ENCODE results near the gene CHL1.

The CHL1 gene

DNA sequence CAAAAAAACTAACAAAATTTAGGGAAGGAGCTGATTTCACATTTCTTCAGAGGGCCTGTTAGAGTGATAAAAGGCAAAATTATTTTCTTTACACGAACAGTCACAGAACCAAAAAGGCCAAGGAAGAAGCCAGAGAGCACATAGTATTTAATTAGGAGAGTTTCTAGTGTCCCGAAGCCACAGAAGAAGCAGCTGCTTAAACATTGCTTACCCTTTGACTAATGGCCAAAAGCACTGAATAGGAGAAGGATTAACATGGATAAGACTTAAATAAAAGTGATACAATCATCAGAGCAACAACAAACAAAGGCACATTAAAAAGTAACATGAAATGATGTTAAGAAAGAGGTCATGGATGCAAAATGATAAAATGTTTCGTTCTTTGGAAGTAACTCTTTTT lies 98.6 kb downstream of the CHL1 start:
- H3K36me3 ChIP-seq (ENCODE audit: control insufficient read depth in 4 of 4, insufficient read depth in 4 of 4, low read length in 3 of 4), result no peaks in the 10 kb centered on the region
- 71% methylated on average over 1 of the region's 3 CpGs for WGBS (ENCODE audit: insufficient coverage)
- POLR2A ChIA-PET, result no interaction called here

DNA sequence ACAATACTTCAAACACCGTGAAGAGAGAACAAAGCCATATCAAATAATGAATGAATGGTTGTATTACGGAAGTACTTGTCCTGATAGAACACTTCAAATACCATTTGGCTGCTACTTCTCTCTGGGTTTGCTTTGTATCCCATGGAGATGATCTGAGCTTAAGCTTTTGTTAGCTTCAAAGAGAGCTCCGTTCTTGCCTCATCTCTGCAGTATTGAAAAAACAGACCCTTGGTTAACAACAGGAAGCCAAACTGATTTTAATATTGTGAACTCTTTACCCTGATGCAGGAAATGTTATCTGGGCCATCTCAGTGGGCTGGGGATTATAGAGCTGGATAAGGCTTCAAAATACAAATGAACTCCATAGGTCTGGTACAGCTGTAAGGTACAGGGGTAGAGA lies 101.0 kb downstream of the CHL1 start:
- no CpG with 5 or more reads among the region's 3 CpGs for WGBS (ENCODE audit: insufficient coverage)
- Histone ChIP-seq H3K9me3 (ENCODE audit: control extremely low read depth in 1 of 5, control insufficient read depth in 4 of 5, insufficient read depth in 2 of 5, low read depth in 1 of 5, low read length in 4 of 5) (no peaks in the 10 kb centered on the region), H3K27ac (ENCODE audit: insufficient read depth in 1 of 2, low read depth in 1 of 2, low read length in 2 of 2, poor library complexity in 1 of 2, severe bottlenecking in 2 of 2) (no peak overlapping the region), H3K27me3 (replicated peaks in 2 of 5; ENCODE audit: control insufficient read depth in 4 of 5, insufficient read depth in 5 of 5, low read length in 4 of 5) (no peaks in the 10 kb centered on the region), H3K4me1 (ENCODE audit: control extremely low read depth in 1 of 4, control insufficient read depth in 4 of 4, insufficient read depth in 4 of 4, low read length in 3 of 4) (no peaks in the 10 kb centered on the region), H3K4me3 (ENCODE audit: control insufficient read depth in 1 of 7, extremely low read depth in 1 of 7, insufficient read depth in 4 of 7, low read depth in 2 of 7, low read length in 6 of 7) (no peak overlapping the region), H3K36me3 (ENCODE audit: control insufficient read depth in 4 of 4, insufficient read depth in 4 of 4, low read length in 3 of 4) (no peaks in the 10 kb centered on the region)
- DNase-seq, result no peak
- POLR2A ChIA-PET, result no interaction called here
- CTCF ChIA-PET, result no interaction called here

More for the DNA sequence above, 98.6 kb downstream of the CHL1 start:
- no peak overlapping the region for H3K27ac ChIP-seq (ENCODE audit: insufficient read depth in 1 of 2, low read depth in 1 of 2, low read length in 2 of 2, poor library complexity in 1 of 2, severe bottlenecking in 2 of 2)
- H3K9me3 ChIP-seq (ENCODE audit: control extremely low read depth in 1 of 5, control insufficient read depth in 4 of 5, insufficient read depth in 2 of 5, low read depth in 1 of 5, low read length in 4 of 5), result no peaks in the 10 kb centered on the region
- H3K4me3 ChIP-seq (ENCODE audit: control insufficient read depth in 1 of 7, extremely low read depth in 1 of 7, insufficient read depth in 4 of 7, low read depth in 2 of 7, low read length in 6 of 7), result no peak overlapping the region
- no peak for DNase-seq
- H3K4me1 ChIP-seq (ENCODE audit: control extremely low read depth in 1 of 4, control insufficient read depth in 4 of 4, insufficient read depth in 4 of 4, low read length in 3 of 4), result no peaks in the 10 kb centered on the region
- H3K27me3 ChIP-seq (replicated peaks in 2 of 5; ENCODE audit: control insufficient read depth in 4 of 5, insufficient read depth in 5 of 5, low read length in 4 of 5), result no peaks in the 10 kb centered on the region
- CTCF ChIA-PET, result no interaction called here

DNA sequence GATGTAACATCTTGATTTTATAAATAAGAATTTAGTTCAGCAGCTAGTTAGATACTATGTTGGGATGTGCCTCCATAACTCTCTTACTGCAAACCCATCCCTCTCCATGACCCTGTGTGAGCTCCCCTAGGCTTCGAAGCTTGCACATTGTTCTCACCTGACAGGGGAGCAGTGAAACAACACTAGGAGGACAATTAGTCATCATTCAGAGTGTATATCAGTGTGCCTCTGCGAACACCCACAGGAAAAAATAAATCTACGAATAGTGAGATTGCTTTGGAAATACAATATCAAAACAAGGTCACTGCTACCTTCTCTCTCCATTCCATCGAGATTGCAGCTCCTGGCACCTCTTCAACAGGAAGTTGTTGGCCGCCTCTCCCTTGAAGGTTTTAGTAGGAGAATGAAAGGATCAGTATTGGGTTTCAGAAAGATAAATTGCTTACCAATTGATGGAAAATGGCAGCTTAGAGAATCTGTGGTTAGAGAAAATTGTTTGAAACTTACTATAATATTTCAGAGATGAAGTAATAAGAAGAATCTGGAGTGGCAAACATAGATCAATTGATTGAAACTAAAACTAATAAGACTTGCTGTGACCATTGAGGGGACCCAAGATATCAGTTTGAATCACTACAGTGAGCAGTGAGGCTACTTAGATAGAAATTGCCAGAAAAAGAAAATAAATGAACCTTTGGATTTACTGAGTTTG lies 103.2 kb downstream of the CHL1 start:
- 92% methylated on average over 2 of the region's 5 CpGs for WGBS (ENCODE audit: insufficient coverage)
- Histone ChIP-seq H3K9me3 (ENCODE audit: control extremely low read depth in 1 of 5, control insufficient read depth in 4 of 5, insufficient read depth in 2 of 5, low read depth in 1 of 5, low read length in 4 of 5) (no peaks in the 10 kb centered on the region), H3K27me3 (replicated peaks in 2 of 5; ENCODE audit: control insufficient read depth in 4 of 5, insufficient read depth in 5 of 5, low read length in 4 of 5) (no peaks in the 10 kb centered on the region), H3K4me1 (ENCODE audit: control extremely low read depth in 1 of 4, control insufficient read depth in 4 of 4, insufficient read depth in 4 of 4, low read length in 3 of 4) (no peaks in the 10 kb centered on the region), H3K27ac (ENCODE audit: insufficient read depth in 1 of 2, low read depth in 1 of 2, low read length in 2 of 2, poor library complexity in 1 of 2, severe bottlenecking in 2 of 2) (no peak overlapping the region), H3K4me3 (ENCODE audit: control insufficient read depth in 1 of 7, extremely low read depth in 1 of 7, insufficient read depth in 4 of 7, low read depth in 2 of 7, low read length in 6 of 7) (no peak overlapping the region), H3K36me3 (ENCODE audit: control insufficient read depth in 4 of 4, insufficient read depth in 4 of 4, low read length in 3 of 4) (no peaks in the 10 kb centered on the region)
- ChIA-PET CTCF (no interaction called here), POLR2A (no interaction called here)
- no peak for DNase-seq

DNA sequence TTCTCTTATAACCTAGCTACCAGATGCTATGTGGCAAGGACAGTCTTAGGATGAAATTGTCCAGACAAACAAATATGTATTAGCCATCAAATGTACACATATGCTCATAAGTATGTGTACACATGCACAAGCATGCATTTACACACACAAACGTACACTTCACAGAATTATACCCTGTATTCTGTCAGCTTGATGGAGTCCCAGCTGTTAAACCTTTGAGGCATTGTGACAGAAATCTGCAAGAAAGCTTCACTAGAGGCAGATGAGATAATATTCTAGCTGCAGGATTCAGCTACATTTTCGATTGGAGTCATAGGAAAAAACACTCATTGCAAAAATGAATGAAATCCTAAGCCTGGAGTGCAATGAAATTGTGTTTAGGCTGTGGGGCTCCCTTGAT lies 110.6 kb downstream of the CHL1 start:
- Histone ChIP-seq H3K36me3 (ENCODE audit: control insufficient read depth in 4 of 4, insufficient read depth in 4 of 4, low read length in 3 of 4) (no peaks in the 10 kb centered on the region), H3K4me3 (ENCODE audit: control insufficient read depth in 1 of 7, extremely low read depth in 1 of 7, insufficient read depth in 4 of 7, low read depth in 2 of 7, low read length in 6 of 7) (no peak overlapping the region), H3K4me1 (ENCODE audit: control extremely low read depth in 1 of 4, control insufficient read depth in 4 of 4, insufficient read depth in 4 of 4, low read length in 3 of 4) (peaks cover 0 to 5% (median 0%) of the 10 kb centered on the region in 4 experiments), H3K27ac (ENCODE audit: insufficient read depth in 1 of 2, low read depth in 1 of 2, low read length in 2 of 2, poor library complexity in 1 of 2, severe bottlenecking in 2 of 2) (no peak overlapping the region), H3K27me3 (replicated peaks in 2 of 5; ENCODE audit: control insufficient read depth in 4 of 5, insufficient read depth in 5 of 5, low read length in 4 of 5) (peaks cover 0 to 24% (median 4%) of the 10 kb centered on the region in 5 experiments), H3K9me3 (ENCODE audit: control extremely low read depth in 1 of 5, control insufficient read depth in 4 of 5, insufficient read depth in 2 of 5, low read depth in 1 of 5, low read length in 4 of 5) (peaks cover 0 to 4% (median 0%) of the 10 kb centered on the region in 5 experiments)
- POLR2A ChIA-PET, result no interaction called here
- DNase-seq, result no peak
- CTCF ChIA-PET, result no interaction called here
- WGBS (ENCODE audit: insufficient coverage), result 86% methylated on average over 2 of the region's 2 CpGs

DNA sequence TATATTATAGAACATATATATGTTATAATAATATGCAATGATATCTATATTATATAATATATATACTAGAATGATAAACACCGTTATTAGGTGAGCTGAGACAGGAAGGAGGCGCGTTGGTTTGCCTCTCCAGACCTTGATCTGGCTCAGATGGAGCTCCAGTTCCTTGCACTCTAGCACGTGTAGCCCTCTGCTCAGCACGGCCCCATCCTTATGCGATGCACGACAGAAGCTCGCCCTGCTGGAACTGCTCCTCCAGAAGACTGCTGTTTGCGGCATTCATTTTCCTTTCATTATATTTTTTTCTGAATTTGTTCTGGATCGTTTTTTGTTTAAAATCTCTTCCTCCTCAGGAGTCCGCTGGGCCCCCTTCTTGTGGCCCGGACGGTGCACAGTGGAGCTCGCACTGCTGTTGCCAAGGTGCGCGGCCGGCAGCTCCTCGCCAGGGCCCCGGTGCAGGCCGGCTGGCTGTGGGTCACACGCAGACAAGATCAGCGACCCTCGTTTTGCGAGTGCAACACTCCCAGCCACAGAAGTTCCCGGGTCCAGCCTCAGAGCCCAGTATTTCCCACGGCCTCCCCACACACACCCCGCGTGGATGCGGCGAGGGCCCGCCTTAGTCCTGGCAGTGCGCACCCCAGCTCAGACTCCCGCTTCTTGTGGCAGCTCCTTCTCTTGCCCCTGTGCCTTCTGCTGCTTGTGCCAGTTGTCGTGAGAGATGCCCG lies 112.2 kb downstream of the CHL1 start:
- DNase-seq, result no peak
- POLR2A ChIA-PET, result no interaction called here
- peaks cover 0 to 5% (median 0%) of the 10 kb centered on the region in 4 experiments for H3K4me1 ChIP-seq (ENCODE audit: control extremely low read depth in 1 of 4, control insufficient read depth in 4 of 4, insufficient read depth in 4 of 4, low read length in 3 of 4)
- CTCF ChIA-PET, result no interaction called here
- H3K27ac ChIP-seq (ENCODE audit: insufficient read depth in 1 of 2, low read depth in 1 of 2, low read length in 2 of 2, poor library complexity in 1 of 2, severe bottlenecking in 2 of 2), result no peak overlapping the region
- WGBS (ENCODE audit: insufficient coverage), result 36% methylated on average over 32 of the region's 35 CpGs
- H3K4me3 ChIP-seq (ENCODE audit: control insufficient read depth in 1 of 7, extremely low read depth in 1 of 7, insufficient read depth in 4 of 7, low read depth in 2 of 7, low read length in 6 of 7), result no peak overlapping the region
- H3K36me3 ChIP-seq (ENCODE audit: control insufficient read depth in 4 of 4, insufficient read depth in 4 of 4, low read length in 3 of 4), result no peaks in the 10 kb centered on the region
- peaks cover 0 to 4% (median 0%) of the 10 kb centered on the region in 5 experiments for H3K9me3 ChIP-seq (ENCODE audit: control extremely low read depth in 1 of 5, control insufficient read depth in 4 of 5, insufficient read depth in 2 of 5, low read depth in 1 of 5, low read length in 4 of 5)
- peaks cover 0 to 24% (median 4%) of the 10 kb centered on the region in 5 experiments for H3K27me3 ChIP-seq (replicated peaks in 2 of 5; ENCODE audit: control insufficient read depth in 4 of 5, insufficient read depth in 5 of 5, low read length in 4 of 5)

DNA sequence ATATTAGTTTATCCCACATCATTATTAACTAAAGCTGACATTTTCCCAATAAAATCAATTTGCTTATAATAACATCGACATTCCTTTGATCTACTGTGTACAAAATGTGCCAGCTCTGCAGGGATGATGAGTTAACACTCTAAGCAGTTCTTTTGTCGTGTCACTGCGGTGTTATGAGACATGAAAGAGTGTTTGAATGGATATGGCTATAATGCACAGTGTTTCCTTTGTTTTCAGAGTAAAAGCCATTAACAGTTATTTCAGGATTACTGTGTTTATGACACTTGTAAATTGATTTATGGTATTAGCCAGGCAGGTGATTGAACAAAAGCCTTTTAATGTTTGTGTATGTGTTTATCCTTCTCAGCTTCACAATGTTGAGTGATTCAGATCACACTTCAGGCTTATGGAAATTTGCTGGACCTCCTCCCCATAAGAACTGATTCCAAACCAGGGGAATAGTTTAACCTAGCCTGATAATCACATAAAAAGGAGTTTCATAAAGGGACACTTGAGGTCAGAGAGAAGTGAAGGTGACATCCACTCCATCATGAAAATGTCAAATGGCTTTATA lies 115.7 kb downstream of the CHL1 start:
- 90% methylated on average over 2 of the region's 3 CpGs for WGBS (ENCODE audit: insufficient coverage)
- DNase-seq, result no peak
- Histone ChIP-seq H3K27me3 (replicated peaks in 2 of 5; ENCODE audit: control insufficient read depth in 4 of 5, insufficient read depth in 5 of 5, low read length in 4 of 5) (peaks cover 0 to 19% (median 4%) of the 10 kb centered on the region in 5 experiments), H3K4me1 (ENCODE audit: control extremely low read depth in 1 of 4, control insufficient read depth in 4 of 4, insufficient read depth in 4 of 4, low read length in 3 of 4) (peaks cover 0 to 5% (median 0%) of the 10 kb centered on the region in 4 experiments), H3K27ac (ENCODE audit: insufficient read depth in 1 of 2, low read depth in 1 of 2, low read length in 2 of 2, poor library complexity in 1 of 2, severe bottlenecking in 2 of 2) (no peak overlapping the region), H3K9me3 (ENCODE audit: control extremely low read depth in 1 of 5, control insufficient read depth in 4 of 5, insufficient read depth in 2 of 5, low read depth in 1 of 5, low read length in 4 of 5) (peaks cover 0 to 4% (median 0%) of the 10 kb centered on the region in 5 experiments), H3K4me3 (ENCODE audit: control insufficient read depth in 1 of 7, extremely low read depth in 1 of 7, insufficient read depth in 4 of 7, low read depth in 2 of 7, low read length in 6 of 7) (no peak overlapping the region), H3K36me3 (ENCODE audit: control insufficient read depth in 4 of 4, insufficient read depth in 4 of 4, low read length in 3 of 4) (no peaks in the 10 kb centered on the region)
- CTCF ChIA-PET, result no interaction called here
- POLR2A ChIA-PET, result interaction anchor here (0.6 kb wide), 1 partner anchor 174 kb away, joined by 3 read pairs; no protein-coding TSS in a partner anchor

DNA sequence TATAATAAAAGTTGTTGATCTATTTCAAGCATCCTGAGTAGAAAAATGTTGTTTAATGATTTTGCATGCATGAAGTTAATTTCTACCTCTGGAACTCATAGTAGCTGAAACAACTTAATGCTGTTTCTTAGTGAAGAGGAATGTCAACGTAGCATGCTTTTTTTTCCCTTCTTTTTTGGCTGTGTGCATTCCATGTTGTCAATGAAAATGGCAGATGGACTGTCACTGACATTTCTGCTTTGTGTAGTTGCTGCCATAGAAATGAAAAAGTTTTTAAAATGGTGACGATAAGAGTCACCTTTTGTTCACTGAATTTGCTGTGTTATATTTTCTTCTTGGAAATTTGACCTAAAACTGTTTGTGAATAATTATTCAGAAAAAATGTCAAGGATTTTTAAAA lies 116.3 kb downstream of the CHL1 start:
- Histone ChIP-seq H3K4me1 (ENCODE audit: control extremely low read depth in 1 of 4, control insufficient read depth in 4 of 4, insufficient read depth in 4 of 4, low read length in 3 of 4) (peaks cover 0 to 5% (median 0%) of the 10 kb centered on the region in 4 experiments), H3K36me3 (ENCODE audit: control insufficient read depth in 4 of 4, insufficient read depth in 4 of 4, low read length in 3 of 4) (no peaks in the 10 kb centered on the region), H3K9me3 (ENCODE audit: control extremely low read depth in 1 of 5, control insufficient read depth in 4 of 5, insufficient read depth in 2 of 5, low read depth in 1 of 5, low read length in 4 of 5) (peaks cover 0 to 4% (median 0%) of the 10 kb centered on the region in 5 experiments), H3K4me3 (ENCODE audit: control insufficient read depth in 1 of 7, extremely low read depth in 1 of 7, insufficient read depth in 4 of 7, low read depth in 2 of 7, low read length in 6 of 7) (no peak overlapping the region), H3K27ac (ENCODE audit: insufficient read depth in 1 of 2, low read depth in 1 of 2, low read length in 2 of 2, poor library complexity in 1 of 2, severe bottlenecking in 2 of 2) (no peak overlapping the region), H3K27me3 (replicated peaks in 2 of 5; ENCODE audit: control insufficient read depth in 4 of 5, insufficient read depth in 5 of 5, low read length in 4 of 5) (peaks cover 0 to 14% (median 4%) of the 10 kb centered on the region in 5 experiments)
- POLR2A ChIA-PET, result no interaction called here
- CTCF ChIA-PET, result no interaction called here
- WGBS (ENCODE audit: insufficient coverage), result 86% methylated on average over 2 of the region's 2 CpGs
- DNase-seq, result no peak

Data from common myeloid progenitor, CD34-positive (primary cell).